DMS79 (cell line): Measurements from ENCODE around the gene FOLH1.
"Not testable (repeated sequence)": the region's sequence is repeated elsewhere in the genome, so short reads cannot be mapped to it uniquely, and the experiment has no call there.

Experiments
- DNase-seq: peaks from one replicate; lab custom pipeline; 2025; lab: John Stamatoyannopoulos, UW

Gene FOLH1

DNA sequence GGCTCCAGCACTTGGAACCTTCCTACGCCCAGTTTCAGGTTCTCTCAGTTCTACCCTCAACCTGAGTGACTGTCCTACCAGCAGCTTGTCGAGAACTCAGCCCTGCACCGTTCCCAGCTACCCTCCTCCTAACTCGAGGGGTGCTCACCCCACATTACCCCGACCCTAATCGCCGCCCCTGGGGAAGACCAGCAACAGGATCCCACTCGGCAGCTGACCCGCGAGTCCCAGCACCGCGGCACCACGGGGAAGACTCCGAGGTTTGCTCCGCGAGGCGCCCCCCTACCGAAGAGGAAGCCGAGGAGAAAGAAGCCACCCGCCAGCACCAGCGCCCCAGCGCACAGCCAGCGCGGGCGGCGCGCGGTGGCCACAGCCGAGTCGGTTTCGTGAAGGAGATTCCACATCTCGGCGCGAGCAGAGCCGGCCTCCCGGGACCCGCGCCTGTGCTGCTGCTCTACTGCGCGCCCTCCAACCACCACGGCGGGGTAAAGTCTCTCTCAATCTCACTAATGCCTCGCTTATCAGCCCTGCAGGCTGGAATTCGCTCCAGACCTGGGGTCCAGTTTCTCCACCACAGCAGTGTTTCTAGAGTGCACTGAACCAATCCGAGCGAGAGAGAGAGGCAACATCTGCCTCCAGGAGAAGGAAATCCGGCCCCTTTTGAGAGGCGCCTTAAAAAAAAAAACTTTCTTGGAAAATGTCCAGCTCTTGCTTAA is at the start of gene FOLH1:
Gene FOLH1 (minus strand): TSS at position 597 of the 716 bp plus-strand sequence. CDS start 193 bp downstream, at position 404.
- no peak for DNase-seq

DNA sequence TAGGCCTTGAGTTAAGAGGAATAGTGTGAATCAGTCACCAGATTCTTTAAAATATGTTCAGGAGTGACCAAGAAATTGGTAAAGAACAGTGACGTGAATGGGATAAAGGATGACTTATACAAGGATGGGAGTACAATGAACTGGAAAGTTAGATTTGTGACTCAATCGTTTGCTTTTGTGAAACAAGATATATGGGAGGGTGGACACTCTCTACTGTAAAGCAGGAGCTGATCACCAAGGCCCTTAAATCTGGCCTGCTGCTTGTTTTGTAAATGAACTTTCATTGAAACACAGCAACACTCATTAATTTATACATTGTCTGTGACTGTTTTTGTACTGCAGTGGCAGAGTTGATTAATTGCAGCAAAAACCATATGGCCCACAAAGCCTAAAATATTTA is 46.7 kb upstream of the FOLH1 start:
- not testable (repeated sequence) for DNase-seq

DNA sequence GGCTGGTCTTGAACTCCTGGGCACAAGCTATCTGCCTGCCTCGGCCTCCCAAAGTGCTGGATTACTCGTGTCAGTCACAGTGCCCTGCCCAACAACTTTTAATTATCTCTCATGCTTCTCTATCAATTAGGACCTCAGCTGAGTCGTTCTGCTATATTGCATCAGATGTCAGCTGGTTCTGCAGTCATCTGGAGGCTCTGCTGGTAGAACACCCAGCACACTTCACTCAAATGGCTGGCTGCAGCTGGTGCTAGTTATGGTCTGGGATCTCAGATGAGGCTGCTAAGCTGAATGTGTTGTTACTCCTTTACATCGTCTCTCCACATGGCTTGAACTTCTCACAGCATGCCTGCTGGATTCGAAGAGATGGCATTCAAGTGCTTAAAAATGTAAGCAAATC is 42.8 kb upstream of the FOLH1 start:
- DNase-seq: not testable (repeated sequence)

DNA sequence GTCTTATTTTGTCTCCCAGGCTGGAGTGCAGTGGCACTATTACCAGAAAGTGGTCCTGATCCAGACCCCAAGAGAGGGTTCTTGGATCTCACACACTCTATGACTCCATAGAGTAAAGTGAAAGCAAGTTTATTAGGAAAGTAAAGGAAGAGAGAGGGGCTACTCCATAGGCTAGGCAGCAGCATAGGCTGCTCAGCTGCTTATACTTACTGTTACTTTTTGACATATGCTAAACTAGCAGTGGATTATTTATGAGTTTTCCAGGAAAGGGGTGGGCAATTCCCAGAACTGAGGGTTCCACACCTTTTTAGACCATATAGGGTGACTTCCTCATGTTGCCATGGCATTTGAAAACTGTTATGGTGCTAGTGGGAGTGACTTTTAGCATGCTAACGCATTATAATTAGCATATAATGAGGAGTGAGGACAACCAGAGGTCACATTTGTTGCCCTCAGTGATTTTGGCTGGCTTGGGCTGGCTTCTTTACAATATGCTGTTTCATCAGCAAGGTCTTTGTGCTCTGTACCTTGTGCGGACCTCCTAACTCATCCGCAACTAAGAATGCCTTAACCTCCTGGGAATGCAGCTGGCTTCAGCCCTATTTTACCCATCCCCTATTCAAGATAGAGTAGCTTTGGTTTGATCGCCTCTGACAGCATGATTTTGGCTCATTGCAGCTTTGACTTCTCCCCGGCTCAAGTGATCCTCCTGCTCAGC is 42.2 kb upstream of the FOLH1 start:
- DNase-seq: not testable (repeated sequence)

DNA sequence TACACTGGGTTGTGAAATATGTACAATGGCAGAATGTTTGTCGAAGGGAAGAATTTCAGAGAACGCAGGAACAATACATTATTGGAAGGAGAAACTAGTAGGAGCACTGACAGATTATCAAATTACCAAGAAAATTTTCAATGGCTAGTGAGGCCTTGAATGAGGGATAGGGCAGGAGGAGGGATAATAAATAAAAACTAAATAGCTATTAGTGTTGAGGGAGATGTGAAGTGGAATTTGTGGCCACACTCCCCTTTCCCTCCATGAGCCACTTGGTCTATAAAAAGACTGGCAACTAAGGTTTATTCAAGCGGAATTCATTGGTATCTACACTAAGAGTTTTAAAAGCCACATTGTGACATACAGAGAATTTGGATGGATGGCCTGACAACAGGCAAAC is 41.0 kb upstream of the FOLH1 start:
- DNase-seq: not testable (repeated sequence)

DNA sequence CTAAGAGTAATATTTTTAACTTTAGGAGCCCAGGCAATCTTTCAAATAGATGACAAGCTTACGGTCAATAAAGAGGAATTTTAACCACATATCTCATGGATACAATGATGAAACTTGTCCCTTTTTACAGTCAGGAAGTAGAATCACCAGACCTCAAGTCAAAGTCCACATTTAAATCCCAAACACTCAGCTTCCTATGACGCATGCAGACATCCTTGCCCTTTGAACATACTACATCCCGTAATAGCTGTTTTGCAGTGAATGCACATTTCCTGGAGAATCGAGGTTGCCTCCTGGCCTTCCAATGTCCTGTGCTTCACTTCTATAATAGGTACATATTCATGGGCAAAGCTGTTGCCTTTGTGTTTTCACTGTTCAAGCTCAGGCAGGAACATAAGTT is 25.3 kb upstream of the FOLH1 start:
- DNase-seq: not testable (repeated sequence)

DNA sequence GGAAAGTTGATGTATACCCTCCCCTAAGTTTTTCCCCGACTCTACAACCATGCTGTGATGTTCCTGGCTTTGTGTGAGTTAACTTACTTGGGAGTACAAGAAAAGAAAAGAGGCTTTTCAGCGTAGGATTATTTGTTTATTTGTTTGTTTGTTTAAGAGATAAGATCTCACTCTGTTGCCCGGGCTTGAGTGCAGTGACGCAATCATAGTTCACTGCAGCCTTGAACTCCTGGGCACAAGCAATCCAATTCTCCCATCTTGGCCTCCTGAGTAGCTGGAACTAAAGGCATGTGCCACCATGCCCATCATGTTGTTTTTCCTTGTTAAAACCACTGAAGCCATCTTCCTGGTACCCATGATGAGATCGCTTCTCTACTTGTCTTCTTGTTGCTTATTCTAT is 24.6 kb upstream of the FOLH1 start:
- not testable (repeated sequence) for DNase-seq

DNA sequence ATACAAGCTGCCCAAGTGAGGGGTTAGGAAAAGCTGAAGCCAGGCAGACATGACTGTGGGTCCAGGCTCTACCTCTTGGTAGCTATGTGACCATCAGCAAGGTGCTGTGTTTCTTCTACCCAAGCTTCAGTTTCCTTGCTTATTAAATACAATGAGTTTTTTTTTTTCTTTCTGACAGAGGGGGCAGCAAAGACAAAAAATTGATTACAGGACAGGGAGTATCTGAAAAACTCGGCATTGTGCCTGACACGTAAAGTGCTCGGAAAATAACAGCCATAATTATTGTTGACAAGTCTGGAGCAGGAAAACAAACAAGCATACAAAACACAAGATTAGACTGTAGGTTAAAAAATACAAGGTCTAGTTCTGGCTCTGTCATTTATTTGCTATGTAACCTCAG is 23.3 kb upstream of the FOLH1 start:
- DNase-seq: not testable (repeated sequence)

DNA sequence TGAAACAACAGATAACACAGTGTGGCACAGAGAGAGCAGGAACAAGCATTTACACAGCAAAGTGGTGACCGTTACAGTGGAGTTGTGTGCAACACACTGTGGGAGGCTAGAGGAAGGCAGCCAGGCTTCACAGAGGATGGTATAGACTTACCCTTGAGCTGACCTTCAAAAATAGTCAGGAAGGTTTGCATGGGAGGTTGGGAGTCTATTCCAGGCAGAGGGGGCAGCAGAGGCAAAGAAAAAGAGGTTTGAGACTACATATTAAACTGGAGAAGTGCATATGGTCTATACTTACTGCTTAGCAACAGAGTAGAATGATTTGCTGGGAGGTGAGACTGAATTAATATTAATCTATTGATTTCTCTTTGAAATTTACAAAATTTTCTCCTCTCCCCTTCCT is 22.1 kb upstream of the FOLH1 start:
- DNase-seq: not testable (repeated sequence)

DNA sequence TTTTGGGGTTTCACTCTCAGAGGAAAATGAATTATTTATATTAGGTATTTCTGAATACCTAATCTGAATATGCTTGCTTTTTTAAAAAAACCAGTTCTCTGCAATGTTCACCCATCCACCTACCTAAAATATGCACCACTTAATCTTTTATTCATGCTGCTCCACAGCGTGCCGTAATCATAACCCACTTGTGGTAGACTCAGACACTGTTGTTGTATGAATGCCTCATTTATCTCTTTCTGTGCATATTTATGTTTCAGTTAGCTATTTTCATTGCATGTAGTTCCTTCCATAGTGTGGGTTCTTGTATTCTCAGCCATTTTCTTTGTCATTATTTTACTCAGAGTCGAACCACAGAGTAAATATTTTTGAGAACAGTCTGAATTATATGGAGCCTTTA is 21.6 kb upstream of the FOLH1 start:
- DNase-seq: not testable (repeated sequence)

DNA sequence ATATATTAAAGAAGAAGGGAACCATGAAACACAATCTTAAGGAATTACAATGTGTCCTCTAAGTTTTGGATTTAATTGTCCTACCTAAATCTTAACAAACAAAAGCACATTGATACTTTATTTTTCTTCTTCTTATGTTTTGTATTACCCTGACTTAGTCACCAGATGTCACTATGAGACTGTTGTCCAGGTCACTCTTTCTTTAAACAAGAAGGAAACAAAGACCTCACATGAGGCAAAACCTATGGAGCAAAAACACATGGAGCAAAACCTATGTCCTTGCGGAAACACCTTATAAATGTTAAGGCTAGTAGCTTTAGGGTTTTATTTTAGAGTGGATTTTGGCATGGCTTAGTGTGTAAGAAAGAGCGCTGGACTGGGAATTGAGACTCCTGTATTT is 20.7 kb upstream of the FOLH1 start:
- DNase-seq: not testable (repeated sequence)

DNA sequence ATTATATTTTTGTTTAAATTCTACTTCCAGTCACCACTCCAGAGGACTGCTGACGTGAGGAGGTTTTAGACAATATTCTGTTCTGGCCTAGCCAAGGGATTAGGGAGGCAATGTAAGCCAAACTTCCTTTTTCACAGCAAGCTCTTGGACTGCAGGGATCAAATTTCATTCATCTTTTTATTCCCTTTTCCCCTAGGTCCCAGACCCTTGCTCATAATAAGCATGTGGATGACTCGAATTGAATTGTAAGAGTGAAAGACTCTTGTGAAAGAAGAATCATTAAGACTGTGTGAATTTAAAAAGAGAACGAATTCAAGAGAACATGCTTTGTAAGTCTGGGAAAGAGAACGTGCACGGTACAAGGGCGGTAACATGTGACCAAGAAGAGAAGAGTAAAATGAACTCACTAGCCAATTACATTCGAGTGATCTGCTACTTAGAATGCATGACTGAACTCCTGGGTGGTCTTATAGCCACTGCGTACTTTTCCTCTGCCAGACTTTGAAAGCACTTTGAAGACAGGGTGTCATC is 16.9 kb upstream of the FOLH1 start:
- DNase-seq: not testable (repeated sequence)

DNA sequence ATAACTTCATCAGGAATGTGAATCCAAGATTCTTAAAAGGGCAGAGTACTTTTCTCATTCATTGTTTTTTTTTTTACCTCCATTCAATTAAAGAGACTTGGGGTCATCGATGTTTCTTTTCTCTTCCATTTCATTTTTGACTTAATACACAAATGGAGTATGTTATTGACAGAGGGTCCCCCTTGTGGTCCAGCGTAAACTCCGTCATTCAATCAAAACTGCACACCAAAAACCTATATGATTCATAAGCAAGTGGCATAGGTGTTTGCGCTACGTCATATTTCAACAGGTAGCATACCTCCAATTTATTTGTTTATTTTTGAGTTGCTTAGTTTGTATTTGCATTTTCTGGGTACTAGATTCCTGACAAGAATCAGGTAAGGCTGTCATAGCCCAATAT is 12.7 kb upstream of the FOLH1 start:
- DNase-seq: no peak

DNA sequence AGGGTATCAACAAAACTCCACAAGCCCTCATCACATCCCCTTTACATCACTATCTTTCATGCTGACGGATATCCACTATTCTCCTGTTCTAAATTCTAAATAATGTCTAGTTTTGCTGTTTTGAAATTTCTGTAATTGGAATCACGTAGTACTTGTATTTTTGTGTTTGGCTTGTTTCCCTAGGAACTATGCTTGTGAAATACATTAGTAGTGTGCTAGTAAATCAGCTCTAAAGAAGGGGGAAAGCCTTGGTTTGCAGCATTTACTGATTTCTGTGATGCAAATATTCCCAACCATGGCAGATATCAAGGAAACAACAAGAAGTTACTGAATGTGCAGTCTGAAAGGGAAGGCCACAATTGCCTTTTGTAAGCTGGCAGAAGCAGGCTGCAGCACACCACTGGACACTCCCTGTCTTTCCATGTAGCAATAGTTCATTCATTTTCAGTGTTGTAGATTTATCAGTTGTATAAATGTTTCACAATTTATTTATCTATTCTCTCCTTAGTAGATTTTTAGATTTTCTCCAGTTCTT is 4.7 kb upstream of the FOLH1 start:
- DNase-seq: no peak

DNA sequence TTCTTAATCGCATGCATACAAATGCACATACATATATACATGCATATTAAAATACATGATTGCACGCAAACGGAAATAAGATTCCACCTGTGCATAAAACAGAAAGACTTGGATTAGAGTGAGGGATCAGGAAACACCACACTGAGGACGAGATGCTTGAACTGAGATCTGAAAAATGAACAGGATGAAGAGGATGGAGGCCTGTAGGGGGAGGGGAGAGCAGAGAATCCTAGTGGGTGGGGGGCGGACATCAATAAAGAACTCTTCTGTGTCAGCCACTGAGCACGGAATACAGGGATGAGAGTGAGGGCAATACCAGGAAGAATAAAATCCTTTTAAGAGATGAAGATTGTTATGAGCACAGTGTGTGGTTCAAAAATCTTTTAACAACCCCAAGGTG is 1.4 kb downstream of the FOLH1 start:
- DNase-seq: not testable (repeated sequence)

DNA sequence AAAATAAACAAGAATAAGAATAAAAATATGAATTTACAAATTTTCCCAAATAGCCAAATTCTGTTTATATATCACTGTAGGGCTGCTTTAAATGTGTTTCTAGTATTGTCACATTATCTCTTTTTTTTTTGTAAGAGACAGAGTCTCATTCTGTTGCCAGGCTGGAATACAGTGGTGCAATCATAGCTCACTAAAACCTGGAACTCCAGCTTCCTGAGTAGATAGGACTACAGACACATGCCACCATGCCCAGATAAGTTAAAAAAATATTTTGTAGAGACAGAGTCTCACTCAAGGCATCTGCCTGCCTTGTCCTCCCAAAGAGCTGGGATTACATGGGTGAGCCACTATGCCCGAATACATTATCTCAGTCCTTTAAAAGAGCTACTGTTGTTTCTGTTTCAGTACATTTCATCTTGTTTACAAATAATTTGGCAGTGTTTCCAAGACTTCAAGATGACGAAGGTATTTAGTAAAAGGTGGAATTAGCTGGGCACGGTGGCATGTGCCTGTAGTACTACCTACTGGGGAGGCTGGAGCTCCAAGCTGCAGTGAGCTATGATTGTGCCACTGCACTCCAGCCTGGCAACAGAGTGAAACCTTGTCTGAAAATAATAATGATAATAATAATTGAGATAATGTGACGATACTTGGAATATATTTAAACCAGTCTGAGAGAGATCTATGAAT is 6.0 kb downstream of the FOLH1 start:
- no peak for DNase-seq

DNA sequence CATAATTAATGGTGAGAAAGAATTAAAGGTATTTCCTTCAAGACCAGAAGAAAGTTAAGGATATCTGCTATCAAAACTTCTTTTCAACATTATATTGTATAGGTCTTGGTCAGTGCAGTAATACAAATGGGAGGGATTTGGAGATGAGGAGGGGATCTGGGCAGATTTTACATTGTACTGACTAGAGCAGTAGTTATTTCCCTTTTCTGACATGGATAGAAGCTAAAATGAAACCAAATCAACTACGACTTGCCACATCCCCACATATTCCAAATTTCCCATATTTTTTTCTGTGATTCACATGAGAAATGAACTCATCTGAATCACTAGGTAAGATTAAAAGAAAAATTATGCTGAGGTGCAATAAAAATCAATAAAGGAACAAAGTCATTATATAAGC is 11.6 kb downstream of the FOLH1 start:
- not testable (repeated sequence) for DNase-seq

DNA sequence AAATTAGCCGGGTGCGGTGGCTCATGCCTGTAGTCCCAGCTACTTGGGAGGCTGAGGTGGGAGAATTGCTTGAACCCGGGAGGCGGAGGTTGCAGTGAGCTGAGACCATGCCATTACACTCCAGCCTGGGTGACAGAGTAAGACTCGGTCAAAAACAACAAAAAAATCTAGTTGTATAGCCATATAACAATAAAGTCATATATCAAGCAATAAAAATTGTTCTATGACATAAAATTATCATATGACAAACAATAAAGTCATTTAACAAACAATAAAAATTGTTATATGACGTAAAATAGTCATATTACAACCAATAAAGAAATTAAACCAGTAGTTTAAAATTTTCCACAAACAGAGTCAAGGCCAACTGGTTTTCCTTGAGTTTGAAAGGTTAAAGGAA is 12.4 kb downstream of the FOLH1 start:
- DNase-seq: not testable (repeated sequence)

DNA sequence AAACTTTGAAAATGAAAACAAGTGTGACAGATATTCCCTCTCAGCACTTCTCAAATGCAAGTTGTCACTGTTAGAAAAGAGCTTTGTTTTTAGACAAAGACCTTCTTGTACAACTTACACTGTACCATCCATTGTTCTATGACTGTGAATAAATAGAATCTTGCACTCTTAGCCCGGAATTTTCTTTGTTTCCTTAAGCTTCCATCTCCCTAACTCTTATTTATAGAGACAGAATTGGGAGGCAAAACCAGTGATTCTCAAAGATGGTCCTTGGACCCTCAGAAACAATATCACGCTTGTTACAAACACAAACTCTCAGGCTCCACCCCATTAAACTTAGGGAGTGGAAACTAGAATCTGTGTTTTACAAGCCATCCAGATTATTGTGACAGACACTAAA is 18.1 kb downstream of the FOLH1 start:
- DNase-seq: not testable (repeated sequence)

DNA sequence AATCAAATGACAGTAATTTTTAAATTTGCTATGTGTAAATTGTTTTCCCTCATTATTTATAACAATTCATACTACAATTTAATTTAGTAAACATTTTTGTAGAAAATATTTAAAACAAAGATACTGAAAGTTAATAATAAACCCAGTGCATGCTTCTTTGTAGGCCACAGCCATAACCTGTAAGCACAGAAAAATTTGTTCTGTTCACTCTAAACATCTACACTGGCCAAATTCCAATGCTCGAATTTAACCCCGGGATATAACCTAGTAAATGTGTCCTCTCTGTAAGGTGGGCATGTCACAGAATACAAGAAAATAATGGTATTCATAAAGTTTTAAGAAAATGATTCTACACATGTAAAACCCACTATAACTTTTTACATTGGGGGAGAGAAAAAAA is 22.2 kb downstream of the FOLH1 start:
- not testable (repeated sequence) for DNase-seq

DNA sequence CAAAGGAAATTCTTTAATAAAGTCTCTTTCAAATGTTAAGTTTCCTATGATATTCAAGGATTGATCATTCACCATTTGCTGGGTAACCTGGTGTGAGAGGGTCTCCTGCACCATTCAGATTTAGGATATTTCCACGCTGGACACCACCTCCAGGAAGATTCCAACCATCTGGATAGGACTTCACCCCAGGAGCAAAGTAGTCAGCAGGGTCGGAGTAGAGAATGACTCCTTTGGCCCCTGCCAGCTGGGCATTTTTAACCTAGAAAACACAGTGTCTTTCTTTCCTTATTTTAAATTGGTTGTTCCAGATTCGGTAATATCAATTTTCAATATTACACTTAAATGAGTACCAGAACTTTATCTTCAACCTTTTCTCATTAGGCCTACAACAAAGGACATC is 22.8 kb downstream of the FOLH1 start:
- DNase-seq: not testable (repeated sequence)

DNA sequence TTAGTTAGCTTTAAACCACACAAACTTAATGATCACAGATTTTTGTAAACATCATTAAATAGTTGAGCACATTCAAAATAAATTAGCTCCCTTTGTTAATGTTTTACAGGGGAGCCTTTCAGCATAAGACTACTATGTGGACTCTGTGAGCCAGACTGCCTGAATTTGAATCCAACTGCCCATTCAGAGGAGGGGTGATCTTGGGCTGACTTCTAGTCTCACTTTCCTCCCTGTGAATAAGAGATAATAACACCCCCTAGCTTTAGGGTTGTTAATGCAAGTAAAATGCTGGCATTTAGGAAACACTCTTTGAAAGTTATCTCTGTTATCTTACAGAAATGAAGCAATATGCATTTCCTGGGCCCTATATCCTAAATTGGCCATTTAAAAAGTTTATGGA is 23.6 kb downstream of the FOLH1 start:
- not testable (repeated sequence) for DNase-seq
